ENCODE measurements around the gene LPCAT1. TPM values are rescaled to one million over a fixed set of nuclear protein-coding genes. Genes with fewer than 3 reads are reported as not detected.
A peak's percentile ranks its signal among the peaks of the same experiment; 100 is the strongest.

The LPCAT1 gene
- total RNA-seq, 2 donors from 2014 or later, result 13.2 to 18.1 TPM

DNA sequence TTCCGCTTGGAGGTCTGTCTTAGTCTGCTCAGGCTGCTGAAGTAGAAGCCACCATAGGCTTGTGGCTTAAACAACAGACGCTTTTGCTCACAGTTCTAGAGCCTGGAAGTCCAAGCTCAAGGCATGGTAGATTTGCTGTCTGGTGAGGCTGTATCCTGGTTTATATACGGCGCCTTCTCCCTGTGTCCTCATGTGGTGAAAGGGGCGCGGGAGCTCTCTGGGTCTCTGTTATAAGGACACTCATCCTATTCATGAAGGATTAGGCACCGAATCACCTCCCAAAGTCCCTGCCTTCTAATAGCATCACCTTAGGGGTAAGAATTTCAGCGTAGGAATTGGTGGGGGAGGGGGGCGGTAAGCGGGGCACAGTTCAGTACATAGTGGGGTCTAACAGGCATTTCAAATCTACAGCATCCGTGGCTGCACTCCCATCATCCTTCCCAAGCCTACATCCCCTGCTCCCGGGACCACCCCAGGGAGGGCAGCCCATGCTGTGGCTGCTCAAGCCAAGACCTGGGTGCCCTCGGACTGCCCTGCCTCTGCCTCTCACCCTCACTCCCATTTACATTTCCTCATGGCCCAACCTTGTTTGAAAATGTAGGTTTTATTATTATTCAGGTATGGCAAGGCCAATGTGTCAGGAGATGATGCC, 15.1 kb upstream of the LPCAT1 start:
- H3K4me1 ChIP-seq, result peaks cover 0 to 14% of the 10 kb centered on the region in 2 donors
- no peak overlapping the region for H3K4me3 ChIP-seq
- TF ChIP-seq, protein P1, sequence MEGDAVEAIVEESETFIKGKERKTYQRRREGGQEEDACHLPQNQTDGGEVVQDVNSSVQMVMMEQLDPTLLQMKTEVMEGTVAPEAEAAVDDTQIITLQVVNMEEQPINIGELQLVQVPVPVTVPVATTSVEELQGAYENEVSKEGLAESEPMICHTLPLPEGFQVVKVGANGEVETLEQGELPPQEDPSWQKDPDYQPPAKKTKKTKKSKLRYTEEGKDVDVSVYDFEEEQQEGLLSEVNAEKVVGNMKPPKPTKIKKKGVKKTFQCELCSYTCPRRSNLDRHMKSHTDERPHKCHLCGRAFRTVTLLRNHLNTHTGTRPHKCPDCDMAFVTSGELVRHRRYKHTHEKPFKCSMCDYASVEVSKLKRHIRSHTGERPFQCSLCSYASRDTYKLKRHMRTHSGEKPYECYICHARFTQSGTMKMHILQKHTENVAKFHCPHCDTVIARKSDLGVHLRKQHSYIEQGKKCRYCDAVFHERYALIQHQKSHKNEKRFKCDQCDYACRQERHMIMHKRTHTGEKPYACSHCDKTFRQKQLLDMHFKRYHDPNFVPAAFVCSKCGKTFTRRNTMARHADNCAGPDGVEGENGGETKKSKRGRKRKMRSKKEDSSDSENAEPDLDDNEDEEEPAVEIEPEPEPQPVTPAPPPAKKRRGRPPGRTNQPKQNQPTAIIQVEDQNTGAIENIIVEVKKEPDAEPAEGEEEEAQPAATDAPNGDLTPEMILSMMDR (IDR thresholded peaks at IDR 0.05), result no peak
- H3K9me3 ChIP-seq, result no peaks in the 10 kb centered on the region
- H3K27ac ChIP-seq, result no peak overlapping the region
- no peak for DNase-seq (ENCODE audit: low spot score)
- H3K27me3 ChIP-seq, result no peaks in the 10 kb centered on the region
- H3K36me3 ChIP-seq, result no peaks in the 10 kb centered on the region

GRCh38 chr5:1538276-1538675, 14.5 kb upstream of the LPCAT1 start:
- H3K4me1 ChIP-seq, result peaks cover 0 to 13% of the 10 kb centered on the region in 2 donors
- TF ChIP-seq, protein P1 (IDR thresholded peaks at IDR 0.05), result no peak
- no peak for DNase-seq (ENCODE audit: low spot score)
- H3K9me3 ChIP-seq, result no peaks in the 10 kb centered on the region
- no peaks in the 10 kb centered on the region for H3K36me3 ChIP-seq
- no peak overlapping the region for H3K27ac ChIP-seq
- H3K27me3 ChIP-seq, result no peaks in the 10 kb centered on the region
- no peak overlapping the region for H3K4me3 ChIP-seq

DNA sequence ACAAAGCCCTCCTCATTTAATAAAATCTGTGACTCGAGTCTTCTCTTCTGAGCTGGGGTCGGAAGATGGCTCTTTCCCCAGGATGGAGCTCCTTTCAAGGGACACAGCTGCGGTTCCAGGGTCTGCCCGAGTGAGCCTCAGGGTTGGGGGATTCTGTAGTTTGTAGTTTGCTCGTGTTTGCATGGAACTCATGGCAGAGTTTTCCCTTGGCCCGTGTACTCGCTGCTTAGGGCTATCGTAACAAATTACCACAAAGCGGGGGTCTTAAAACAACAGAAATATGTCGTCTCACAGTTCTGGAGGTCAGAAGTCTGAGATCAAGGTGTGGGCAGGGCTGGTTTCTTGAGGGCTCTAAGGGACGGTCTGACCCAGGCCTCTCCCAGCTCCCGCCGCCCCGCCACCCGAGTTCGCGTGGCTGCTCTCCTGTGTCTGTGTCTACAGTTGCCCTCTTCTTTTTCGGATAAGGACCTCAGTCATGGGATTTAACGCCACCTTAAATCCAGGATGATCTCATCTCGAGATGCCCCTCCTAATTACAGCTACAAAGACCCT, 13.9 kb upstream of the LPCAT1 start:
- TF ChIP-seq, protein P1 (IDR thresholded peaks at IDR 0.05), result no peak
- no peak overlapping the region for H3K27ac ChIP-seq
- H3K9me3 ChIP-seq, result no peaks in the 10 kb centered on the region
- peaks cover 0 to 11% of the 10 kb centered on the region in 2 donors for H3K4me1 ChIP-seq
- no peak overlapping the region for H3K4me3 ChIP-seq
- no peaks in the 10 kb centered on the region for H3K36me3 ChIP-seq
- no peak for DNase-seq (ENCODE audit: low spot score)
- no peaks in the 10 kb centered on the region for H3K27me3 ChIP-seq

- Histone ChIP-seq H3K27ac (no peak overlapping the region), H3K4me3 (peak overlapping the region in 1 of 2 donors; percentile 21), H3K27me3 (no peaks in the 10 kb centered on the region), H3K36me3 (no peaks in the 10 kb centered on the region), H3K9me3 (no peaks in the 10 kb centered on the region), H3K4me1 (peaks cover 0 to 5% of the 10 kb centered on the region in 2 donors)
- DNase-seq (ENCODE audit: low spot score), result peak; percentile 32
- TF ChIP-seq, protein P1 (IDR thresholded peaks at IDR 0.05), result no peak
Measured at GRCh38 chr5:1536871-1537602, 13.3 kb upstream of the LPCAT1 start.

- Histone ChIP-seq H3K36me3 (no peaks in the 10 kb centered on the region), H3K27me3 (no peaks in the 10 kb centered on the region), H3K27ac (no peak overlapping the region), H3K9me3 (no peaks in the 10 kb centered on the region), H3K4me3 (peak overlapping the region in 1 of 2 donors; percentile 21), H3K4me1 (no peaks in the 10 kb centered on the region)
- TF ChIP-seq, protein P1 (IDR thresholded peaks at IDR 0.05), result no peak
- DNase-seq (ENCODE audit: low spot score), result peak; percentile 58
Measured at GRCh38 chr5:1536322-1536845, 12.6 kb upstream of the LPCAT1 start.
